ENCODE results near the gene LRTM2. TPM values are rescaled to one million over a fixed set of nuclear protein-coding genes. Genes with fewer than 3 reads are reported as not detected.

LRTM2 gene
- polyA plus RNA-seq, 1 donor (not counting 4 experiments of a cell fraction or from before 2014, with no cell fraction given) = not detected

- Histone ChIP-seq H3K4me1 (ENCODE audit: control insufficient read depth, extremely low read depth, insufficient read depth, low read length) (no peaks in the 10 kb centered on the region), H3K9ac (ENCODE audit: control insufficient read depth, extremely low read depth, insufficient read depth, low read length) (no peak overlapping the region), H3K4me2 (ENCODE audit: control insufficient read depth, extremely low read depth, insufficient read depth, low read depth, low read length) (no peak overlapping the region), H3K79me2 (ENCODE audit: control insufficient read depth, insufficient read depth, low read length) (no peaks in the 10 kb centered on the region), H3K9me3 (ENCODE audit: control insufficient read depth, low read depth, low read length) (no peaks in the 10 kb centered on the region), H3K27me3 (ENCODE audit: control insufficient read depth, extremely low read depth, insufficient read depth, low read length) (peaks cover 15% of the 10 kb centered on the region), H2AFZ (ENCODE audit: control insufficient read depth, low read length) (no peak overlapping the region), H3K27ac (ENCODE audit: control insufficient read depth, insufficient read depth, low read length) (no peak overlapping the region), H3K9me1 (ENCODE audit: control insufficient read depth, extremely low read depth, insufficient read depth, low read length) (no peaks in the 10 kb centered on the region), H3K4me3 (ENCODE audit: control insufficient read depth in 2 of 3, extremely low read depth in 1 of 3, insufficient read depth in 2 of 3, low read depth in 1 of 3, low read length in 3 of 3) (no peak overlapping the region), H3K36me3 (ENCODE audit: control insufficient read depth in 2 of 2, extremely low read depth in 1 of 2, insufficient read depth in 2 of 2, low read length in 2 of 2) (no peaks in the 10 kb centered on the region), H4K20me1 (ENCODE audit: control insufficient read depth, extremely low read depth, insufficient read depth, low read length) (no peaks in the 10 kb centered on the region)
- dilution Hi-C loops (cut with MboI; ENCODE audit: extremely low pct_ligation_motif_present, low sequenced_read_pairs) = no loop called here
- TF ChIP-seq CTCF (optimal IDR thresholded peaks at IDR 0.05 in 1 of 3, IDR thresholded peaks at IDR 0.05 in 1 of 3, conservative IDR thresholded peaks at IDR 0.05 in 1 of 3; ENCODE audit: extremely low read depth in 1 of 3, insufficient read depth in 2 of 3, low read length in 3 of 3) (no peak), EZH2 (IDR thresholded peaks at IDR 0.05; ENCODE audit: low read length) (no peak)
- FAIRE-seq (no peak), DNase-seq (ENCODE audit: low read depth, low spot score) (no peak)
These were observed 44.5 kb downstream of the LRTM2 start for GRCh38 chr12:1864867-1865266.

GRCh38 chr12:1865284-1865866 lies 45.0 kb downstream of the LRTM2 start:
- TF ChIP-seq CTCF (optimal IDR thresholded peaks at IDR 0.05 in 1 of 3, IDR thresholded peaks at IDR 0.05 in 1 of 3, conservative IDR thresholded peaks at IDR 0.05 in 1 of 3; ENCODE audit: extremely low read depth in 1 of 3, insufficient read depth in 2 of 3, low read length in 3 of 3) = no peak
- TF ChIP-seq EZH2 (IDR thresholded peaks at IDR 0.05; ENCODE audit: low read length) = no peak
- H3K4me1 ChIP-seq (ENCODE audit: control insufficient read depth, extremely low read depth, insufficient read depth, low read length) = no peaks in the 10 kb centered on the region
- no peaks in the 10 kb centered on the region for H4K20me1 ChIP-seq (ENCODE audit: control insufficient read depth, extremely low read depth, insufficient read depth, low read length)
- peaks cover 15% of the 10 kb centered on the region for H3K27me3 ChIP-seq (ENCODE audit: control insufficient read depth, extremely low read depth, insufficient read depth, low read length)
- no peaks in the 10 kb centered on the region for H3K9me3 ChIP-seq (ENCODE audit: control insufficient read depth, low read depth, low read length)
- FAIRE-seq = no peak
- H3K4me3 ChIP-seq (ENCODE audit: control insufficient read depth in 2 of 3, extremely low read depth in 1 of 3, insufficient read depth in 2 of 3, low read depth in 1 of 3, low read length in 3 of 3) = no peak overlapping the region
- dilution Hi-C loops (cut with MboI; ENCODE audit: extremely low pct_ligation_motif_present, low sequenced_read_pairs) = no loop called here
- H3K36me3 ChIP-seq (ENCODE audit: control insufficient read depth in 2 of 2, extremely low read depth in 1 of 2, insufficient read depth in 2 of 2, low read length in 2 of 2) = no peaks in the 10 kb centered on the region
- H3K27ac ChIP-seq (ENCODE audit: control insufficient read depth, insufficient read depth, low read length) = no peak overlapping the region
- H3K79me2 ChIP-seq (ENCODE audit: control insufficient read depth, insufficient read depth, low read length) = no peaks in the 10 kb centered on the region
- no peak overlapping the region for H3K4me2 ChIP-seq (ENCODE audit: control insufficient read depth, extremely low read depth, insufficient read depth, low read depth, low read length)
- H2AFZ ChIP-seq (ENCODE audit: control insufficient read depth, low read length) = no peak overlapping the region
- H3K9me1 ChIP-seq (ENCODE audit: control insufficient read depth, extremely low read depth, insufficient read depth, low read length) = no peaks in the 10 kb centered on the region
- no peak overlapping the region for H3K9ac ChIP-seq (ENCODE audit: control insufficient read depth, extremely low read depth, insufficient read depth, low read length)
- DNase-seq (ENCODE audit: low read depth, low spot score) = no peak
